Type B pancreatic cell (in vitro differentiated cells): ENCODE data around the gene EIF3I. TPM values are rescaled to one million over a fixed set of nuclear protein-coding genes. Genes with fewer than 3 reads are reported as not detected.
"Not testable (repeated sequence)": the region's sequence is repeated elsewhere in the genome, so short reads cannot be mapped to it uniquely, and the experiment has no call there.

Experiments
- DNase-seq: peaks from one replicate; pipeline ENCODE4 v3.0.0; 2021; ENCODE audit warnings: mixed read lengths; ENCODE audit not compliant: unreplicated experiment; ENCODE audit errors: extremely low spot score
- H3K27ac Mint-ChIP-seq: 2 replicates; pipeline ENCODE4 v1.8.0; 2021; ENCODE audit warnings: mild to moderate bottlenecking, mixed read lengths
- H3K27me3 Mint-ChIP-seq: 2 replicates; pipeline ENCODE4 v1.8.0; 2021; ENCODE audit warnings: mixed read lengths
- H3K36me3 Mint-ChIP-seq: 2 replicates; pipeline ENCODE4 v1.8.0; 2021; ENCODE audit warnings: mixed read lengths
- H3K4me1 Mint-ChIP-seq: one replicate; pipeline ENCODE4 v1.8.0; 2021; ENCODE audit warnings: mixed read lengths; ENCODE audit not compliant: unreplicated experiment
- H3K4me3 Mint-ChIP-seq: 2 replicates; pipeline ENCODE4 v1.8.0; 2021; ENCODE audit warnings: mild to moderate bottlenecking, mixed read lengths
- H3K9me3 Mint-ChIP-seq: 2 replicates; pipeline ENCODE4 v1.8.0; 2021; ENCODE audit warnings: mixed read lengths
- CTCF ChIP-seq: fragments of 200-600 bp; sonication (generic); conservative IDR thresholded peaks from 2 replicates; pipeline ENCODE4 v1.5.0; 2021; ENCODE audit warnings: antibody characterized with exemption, mild to moderate bottlenecking
- total RNA-seq: library from RNA; stranded (reverse); gene quantifications from 2 replicates; pipeline ENCODE4 v1.2.1, GENCODE V29; 2021; ENCODE audit warnings: low replicate concordance

The EIF3I gene
- total RNA-seq, 1 donor from 2014 or later = 179 TPM

DNA sequence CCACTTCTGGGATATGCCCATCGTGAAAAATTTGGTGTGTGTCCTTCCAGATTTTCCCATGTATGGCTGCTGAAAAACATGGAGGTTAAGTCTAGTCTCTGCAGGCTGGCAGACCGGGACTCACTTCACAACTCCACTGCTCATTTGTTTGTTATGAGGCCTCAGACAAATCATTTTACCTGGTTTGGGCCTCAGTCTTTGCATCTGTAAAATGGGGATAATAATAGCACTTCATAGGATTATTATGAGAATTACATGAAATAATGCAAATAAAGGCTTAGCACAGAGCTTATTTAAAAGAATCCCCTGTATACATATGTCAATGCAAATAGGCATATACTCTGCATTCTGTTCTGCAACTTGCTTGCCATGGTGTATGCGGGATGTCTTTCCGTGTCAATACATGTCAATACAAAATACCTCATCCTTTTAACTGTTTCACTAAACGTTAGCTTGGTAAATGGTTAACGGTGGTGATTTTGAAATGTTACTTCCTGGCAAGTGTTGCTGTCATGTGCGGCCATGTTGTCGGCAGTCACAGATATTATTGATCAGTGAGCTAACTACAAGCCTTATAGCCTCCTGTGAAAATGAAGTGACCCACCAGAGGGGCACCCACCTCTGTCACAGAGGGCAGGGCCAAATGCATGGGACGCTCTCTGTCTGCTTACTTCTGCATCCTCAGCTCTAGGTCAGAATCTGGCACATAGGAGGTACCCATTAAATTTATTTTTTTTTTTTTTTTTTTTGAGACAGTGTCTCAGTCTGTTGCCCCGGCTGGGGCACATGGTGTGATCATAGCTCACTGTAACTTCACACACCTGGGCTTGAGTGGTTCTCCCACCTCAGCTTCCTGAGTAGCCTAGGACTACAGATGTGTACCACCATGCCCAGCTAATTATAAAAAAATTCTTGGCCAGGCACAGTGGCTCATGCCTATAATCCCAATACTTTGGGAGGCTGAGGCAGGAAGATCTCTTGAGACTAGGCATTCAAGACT, 33.2 kb downstream of the EIF3I start:
- Mint-ChIP-seq H3K27me3 (peaks cover 5% of the 10 kb centered on the region), H3K4me1 (peaks cover 5% of the 10 kb centered on the region), H3K27ac (no peak overlapping the region), H3K4me3 (no peak overlapping the region), H3K9me3 (no peaks in the 10 kb centered on the region), H3K36me3 (no peaks in the 10 kb centered on the region)
- TF ChIP-seq CTCF = no peak
- no peak for DNase-seq

DNA sequence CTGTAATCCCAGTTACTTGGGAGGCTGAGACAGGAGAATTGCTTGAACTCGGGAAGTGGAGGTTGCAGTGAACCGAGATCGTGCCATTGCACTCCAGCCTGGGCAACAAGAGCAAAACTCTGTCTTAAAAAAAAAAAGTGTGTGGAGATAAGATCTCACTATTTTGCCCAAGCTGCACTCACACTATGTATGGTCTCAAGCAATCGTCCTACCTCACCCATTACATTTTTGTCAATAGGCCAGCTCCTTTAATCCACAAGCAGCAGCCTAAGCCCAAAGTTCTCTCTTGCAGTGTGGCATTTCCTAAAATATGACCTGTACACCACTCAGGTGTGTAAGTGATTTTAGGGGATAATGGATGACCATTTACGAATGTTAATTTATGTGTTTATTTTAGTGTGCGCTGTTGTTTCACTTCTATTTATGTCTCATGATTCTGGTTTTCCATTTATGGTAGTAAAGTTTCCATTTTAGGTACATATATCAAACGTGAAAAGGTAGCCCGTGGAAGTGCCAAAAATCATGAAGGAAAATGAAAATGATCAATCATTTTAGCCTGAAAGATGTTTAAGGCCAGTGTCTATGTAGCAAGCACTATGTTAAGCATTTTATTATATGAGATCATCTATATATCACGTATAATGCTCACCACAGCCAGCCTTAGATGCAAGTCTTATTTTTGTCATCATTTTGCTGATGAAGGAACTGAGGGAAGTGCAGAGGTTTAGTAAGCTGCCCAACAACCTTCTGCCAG, 34.4 kb downstream of the EIF3I start:
- H3K27ac Mint-ChIP-seq = no peak overlapping the region
- H3K9me3 Mint-ChIP-seq = no peaks in the 10 kb centered on the region
- H3K4me1 Mint-ChIP-seq = no peaks in the 10 kb centered on the region
- no peak for DNase-seq
- TF ChIP-seq CTCF = no peak
- H3K36me3 Mint-ChIP-seq = no peaks in the 10 kb centered on the region
- no peak overlapping the region for H3K4me3 Mint-ChIP-seq
- H3K27me3 Mint-ChIP-seq = peaks cover 3% of the 10 kb centered on the region

DNA sequence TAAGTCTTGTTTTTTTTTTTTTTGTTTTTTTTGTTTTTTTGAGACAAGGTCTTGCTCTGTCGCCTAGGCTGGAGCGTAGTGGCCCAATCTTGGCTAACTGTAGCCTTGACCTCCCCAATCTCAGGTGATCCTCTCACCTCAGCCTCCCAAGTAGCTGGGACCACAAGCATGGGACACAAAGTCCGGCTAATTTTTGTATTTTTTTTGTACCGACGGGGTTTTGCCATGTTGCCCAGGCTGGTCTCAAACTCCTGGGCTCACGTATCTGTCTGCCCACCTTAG, 35.0 kb downstream of the EIF3I start:
- TF ChIP-seq CTCF = no peak
- H3K4me1 Mint-ChIP-seq = no peaks in the 10 kb centered on the region
- H3K9me3 Mint-ChIP-seq = no peaks in the 10 kb centered on the region
- H3K4me3 Mint-ChIP-seq = no peak overlapping the region
- H3K27me3 Mint-ChIP-seq = no peaks in the 10 kb centered on the region
- H3K36me3 Mint-ChIP-seq = no peaks in the 10 kb centered on the region
- DNase-seq = no peak
- no peak overlapping the region for H3K27ac Mint-ChIP-seq

DNA sequence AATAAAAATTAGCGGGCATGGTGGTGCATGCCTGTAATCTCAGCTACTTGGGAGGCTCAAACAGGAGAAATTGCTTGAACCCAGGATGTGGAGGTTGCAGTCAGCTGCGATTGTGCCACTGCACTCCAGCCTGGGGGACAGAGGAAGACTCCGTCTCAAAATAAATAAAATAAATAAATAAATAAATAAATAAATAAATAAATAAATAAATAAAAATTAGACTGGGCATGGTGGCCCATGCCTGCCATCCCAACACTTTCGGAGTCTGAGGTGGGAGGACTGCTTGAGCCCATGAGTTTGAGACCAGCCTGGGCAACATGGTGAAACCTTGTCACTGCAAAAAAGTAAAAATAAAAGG, 41.0 kb downstream of the EIF3I start:
- H3K4me3 Mint-ChIP-seq, H3K27me3 Mint-ChIP-seq, DNase-seq, H3K36me3 Mint-ChIP-seq, H3K4me1 Mint-ChIP-seq, H3K27ac Mint-ChIP-seq, H3K9me3 Mint-ChIP-seq: not testable (repeated sequence)

GRCh38 chr1:32263744-32264143, 41.5 kb downstream of the EIF3I start:
- no peaks in the 10 kb centered on the region for H3K9me3 Mint-ChIP-seq
- H3K4me3 Mint-ChIP-seq = no peak overlapping the region
- H3K4me1 Mint-ChIP-seq = no peaks in the 10 kb centered on the region
- H3K27ac Mint-ChIP-seq = no peak overlapping the region
- H3K36me3 Mint-ChIP-seq = no peaks in the 10 kb centered on the region
- TF ChIP-seq CTCF = no peak
- no peak for DNase-seq
- H3K27me3 Mint-ChIP-seq = no peaks in the 10 kb centered on the region

GRCh38 chr1:32265846-32266245, 43.6 kb downstream of the EIF3I start:
- no peak for DNase-seq
- H3K4me3 Mint-ChIP-seq = no peak overlapping the region
- H3K36me3 Mint-ChIP-seq = no peaks in the 10 kb centered on the region
- no peak overlapping the region for H3K27ac Mint-ChIP-seq
- no peaks in the 10 kb centered on the region for H3K27me3 Mint-ChIP-seq
- no peaks in the 10 kb centered on the region for H3K9me3 Mint-ChIP-seq
- no peaks in the 10 kb centered on the region for H3K4me1 Mint-ChIP-seq
- no peak for TF ChIP-seq CTCF
